CD4-positive, alpha-beta T cell treated with Interleukin-21 for 1 hour (primary cell): Measurements from ENCODE around the gene DGCR8.
A peak's percentile ranks its signal among the peaks of the same experiment; 100 is the strongest.

ENCODE experiments used
- DNase-seq: peaks from one replicate; pipeline ENCODE4 v3.0.0-alpha.2; 2020

DGCR8 gene

GRCh38 chr22:20112623-20113511 lies 32.8 kb downstream of the DGCR8 start:
- no peak for DNase-seq

- DNase-seq = no peak
These were observed 33.7 kb downstream of the DGCR8 start for GRCh38 chr22:20113551-20114310.

- no peak for DNase-seq
These were observed 34.8 kb downstream of the DGCR8 start for GRCh38 chr22:20114506-20115475.

- no peak for DNase-seq
These were observed 35.8 kb downstream of the DGCR8 start, which contains the start of gene RANBP1 for GRCh38 chr22:20115691-20116375. TSS of gene RANBP1 (plus strand) at chr22:20116104. CDS start at chr22:20116185, 81 bp downstream.

- no peak for DNase-seq
These were observed 36.4 kb downstream of the DGCR8 start for GRCh38 chr22:20116376-20116950.

- peak; percentile 97 for DNase-seq
These were observed 37.1 kb downstream of the DGCR8 start, which contains the start of gene TRMT2A for GRCh38 chr22:20116951-20117632. TSS of gene TRMT2A (minus strand) at chr22:20117226. CDS start at chr22:20116906, 320 bp downstream.

GRCh38 chr22:20117633-20118299 lies 37.7 kb downstream of the DGCR8 start:
- peak; percentile 58 for DNase-seq

- DNase-seq = no peak
These were observed 38.4 kb downstream of the DGCR8 start for GRCh38 chr22:20118300-20119020.

GRCh38 chr22:20121856-20122415 lies 41.9 kb downstream of the DGCR8 start:
- DNase-seq = no peak

GRCh38 chr22:20123366-20124082 lies 43.5 kb downstream of the DGCR8 start:
- no peak for DNase-seq

- DNase-seq = no peak
These were observed 44.2 kb downstream of the DGCR8 start for GRCh38 chr22:20124083-20124787.

- DNase-seq = no peak
These were observed 45.4 kb downstream of the DGCR8 start for GRCh38 chr22:20125201-20126174.

GRCh38 chr22:20126284-20127029 lies 46.4 kb downstream of the DGCR8 start:
- DNase-seq = no peak

- no peak for DNase-seq
These were observed 47.4 kb downstream of the DGCR8 start for GRCh38 chr22:20127318-20127868.

- no peak for DNase-seq
These were observed 48.0 kb downstream of the DGCR8 start for GRCh38 chr22:20127869-20128618.
